ENCODE measurements around the gene MICALL2. TPM values are rescaled to one million over a fixed set of nuclear protein-coding genes. Genes with fewer than 3 reads are reported as not detected.

Gene MICALL2
- total and polyA plus RNA-seq, 12 donors, result 7.9 to 1,057 (median 77.7) TPM

DNA sequence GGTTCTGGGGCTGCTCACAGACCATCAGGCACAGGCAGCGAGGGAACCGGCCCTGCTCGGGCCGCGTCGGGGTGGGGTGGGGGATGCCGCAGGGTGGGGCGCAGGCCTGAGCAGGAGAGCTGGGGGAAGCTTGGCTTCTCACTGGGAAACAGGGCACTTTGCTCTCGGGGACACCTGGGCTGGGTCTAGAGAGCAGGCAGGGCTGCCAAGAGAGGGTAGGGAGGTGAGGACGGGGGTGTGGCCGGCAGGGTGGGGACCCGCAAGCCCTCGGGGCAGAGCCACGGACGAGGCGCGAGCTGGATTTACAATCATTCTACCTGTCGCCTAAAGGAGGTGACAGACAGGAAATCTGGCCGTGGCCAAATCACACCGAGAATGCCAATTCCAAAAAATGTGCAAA is 33.9 kb upstream of the MICALL2 start:
- 92 to 98% (median 94%) methylated on average over 20 of the region's 20 CpGs for WGBS, 4 donors
- no peaks in the 10 kb centered on the region for H3K9me3 ChIP-seq (replicated peaks in 1 of 3)
- no peak for TF ChIP-seq POLR2A (IDR thresholded peaks at IDR 0.05)
- no peak for TF ChIP-seq CTCF (IDR thresholded peaks at IDR 0.05)
- H3K4me1 ChIP-seq (replicated peaks in 1 of 2), result no peaks in the 10 kb centered on the region
- H3K4me3 ChIP-seq, result no peak overlapping the region
- H3K27me3 ChIP-seq, result no peaks in the 10 kb centered on the region
- intact Hi-C loops (cut with DNase I), result no loop called here
- H3K27ac ChIP-seq, result no peak overlapping the region
- DNase-seq, result no peak
- peaks cover 0 to 65% of the 10 kb centered on the region in 2 donors for H3K36me3 ChIP-seq (replicated peaks in 1 of 2)

DNA sequence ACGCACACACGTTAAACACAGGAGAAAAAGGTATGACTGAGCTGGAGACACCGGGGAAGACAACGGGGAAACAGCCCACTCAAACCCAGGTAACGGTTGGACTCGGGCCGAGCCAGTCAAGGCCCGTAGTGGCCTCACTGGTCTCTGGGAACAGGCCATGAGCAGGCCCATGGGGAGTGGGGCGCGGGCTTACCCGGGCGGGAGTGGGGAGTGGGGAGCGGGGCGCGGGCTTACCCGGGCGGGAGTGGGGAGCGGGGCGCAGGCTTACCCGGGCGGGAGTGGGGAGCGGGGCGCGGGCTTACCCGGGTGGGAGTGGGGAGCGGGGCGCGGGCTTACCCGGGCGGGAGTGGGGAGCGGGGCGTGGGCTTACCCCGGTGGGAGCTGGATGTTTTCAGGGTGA is 33.4 kb upstream of the MICALL2 start:
- DNase-seq, result no peak
- WGBS, 4 donors, result 88 to 97% (median 94%) methylated on average over 24 to 33 of the region's 33 CpGs
- Histone ChIP-seq H3K27ac (no peak overlapping the region), H3K36me3 (replicated peaks in 1 of 2) (peaks cover 0 to 65% of the 10 kb centered on the region in 2 donors), H3K4me3 (no peak overlapping the region), H3K27me3 (no peaks in the 10 kb centered on the region), H3K4me1 (replicated peaks in 1 of 2) (no peaks in the 10 kb centered on the region), H3K9me3 (replicated peaks in 1 of 3) (no peaks in the 10 kb centered on the region)
- intact Hi-C loops (cut with DNase I), result no loop called here
- TF ChIP-seq CTCF (IDR thresholded peaks at IDR 0.05), result no peak
- TF ChIP-seq POLR2A (IDR thresholded peaks at IDR 0.05), result no peak

DNA sequence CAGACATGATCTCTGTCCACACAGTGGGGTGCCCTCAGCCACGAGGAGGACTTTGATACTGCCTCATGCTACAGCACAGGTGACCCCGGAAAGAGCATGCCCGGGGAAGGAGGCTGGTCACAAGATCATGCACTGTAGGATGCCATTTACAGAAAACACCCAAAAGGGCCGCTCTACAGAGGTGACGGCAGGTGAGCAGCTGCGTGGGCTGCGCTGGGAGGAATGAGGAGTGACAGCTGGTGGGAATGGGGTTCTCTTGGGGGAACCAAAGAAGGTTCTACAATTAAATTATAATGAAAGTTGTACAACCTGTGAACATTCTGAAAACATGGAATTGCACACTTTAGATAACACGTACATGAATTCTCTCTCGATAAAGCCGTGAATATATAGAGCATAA is 33.0 kb upstream of the MICALL2 start:
- Histone ChIP-seq H3K27ac (no peak overlapping the region), H3K4me1 (replicated peaks in 1 of 2) (no peaks in the 10 kb centered on the region), H3K36me3 (replicated peaks in 1 of 2) (peaks cover 0 to 65% of the 10 kb centered on the region in 2 donors), H3K9me3 (replicated peaks in 1 of 3) (no peaks in the 10 kb centered on the region), H3K27me3 (no peaks in the 10 kb centered on the region), H3K4me3 (no peak overlapping the region)
- DNase-seq, result no peak
- 93 to 94% (median 93%) methylated on average over 10 of the region's 10 CpGs for WGBS, 4 donors
- TF ChIP-seq POLR2A (IDR thresholded peaks at IDR 0.05), result no peak
- no peak for TF ChIP-seq CTCF (IDR thresholded peaks at IDR 0.05)
- intact Hi-C loops (cut with DNase I), result no loop called here

- 90 to 96% (median 94%) methylated on average over 15 to 19 of the region's 19 CpGs for WGBS, 4 donors
- TF ChIP-seq POLR2A (IDR thresholded peaks at IDR 0.05) (no peak), CTCF (IDR thresholded peaks at IDR 0.05) (no peak)
- H3K36me3 ChIP-seq (replicated peaks in 1 of 2), result peaks cover 0 to 67% of the 10 kb centered on the region in 2 donors
These were observed 31.6 kb upstream of the MICALL2 start for GRCh38 chr7:1490837-1491236.

More at GRCh38 chr7:1490837-1491236, 31.6 kb upstream of the MICALL2 start:
- Histone ChIP-seq H3K4me1 (replicated peaks in 1 of 2) (no peaks in the 10 kb centered on the region), H3K27me3 (no peaks in the 10 kb centered on the region), H3K4me3 (no peak overlapping the region), H3K27ac (no peak overlapping the region), H3K9me3 (replicated peaks in 1 of 3) (no peaks in the 10 kb centered on the region)
- DNase-seq, result no peak
- intact Hi-C loops (cut with DNase I), result no loop called here

Data from adrenal gland (tissue), 12 donors.